IPS-18a (cell line): ENCODE results near the gene RNU7-1.

Source experiments
- H3K27ac ChIP-seq: one replicate; pipeline ENCODE4 v1.5.1; 2013; ENCODE audit warnings: low read length
- H3K27me3 ChIP-seq: one replicate; pipeline ENCODE4 v1.6.1; 2013; ENCODE audit warnings: mild to moderate bottlenecking, low read length; ENCODE audit not compliant: control insufficient read depth, insufficient read depth
- H3K36me3 ChIP-seq: one replicate; pipeline ENCODE4 v1.6.1; 2013; ENCODE audit warnings: low read depth, low read length; ENCODE audit not compliant: control insufficient read depth
- H3K4me1 ChIP-seq: one replicate; pipeline ENCODE4 v1.6.1; 2013; ENCODE audit warnings: low read depth, low read length; ENCODE audit not compliant: control insufficient read depth
- H3K4me3 ChIP-seq: one replicate; pipeline ENCODE4 v1.5.1; 2013; ENCODE audit warnings: low read length
- H3K9ac ChIP-seq: one replicate; pipeline ENCODE4 v1.6.1; 2013; ENCODE audit warnings: mild to moderate bottlenecking, low read length, moderate library complexity
- H3K9me3 ChIP-seq: one replicate; pipeline ENCODE4 v1.6.1; 2013; ENCODE audit warnings: low read depth, low read length; ENCODE audit not compliant: control insufficient read depth

The RNU7-1 gene

DNA sequence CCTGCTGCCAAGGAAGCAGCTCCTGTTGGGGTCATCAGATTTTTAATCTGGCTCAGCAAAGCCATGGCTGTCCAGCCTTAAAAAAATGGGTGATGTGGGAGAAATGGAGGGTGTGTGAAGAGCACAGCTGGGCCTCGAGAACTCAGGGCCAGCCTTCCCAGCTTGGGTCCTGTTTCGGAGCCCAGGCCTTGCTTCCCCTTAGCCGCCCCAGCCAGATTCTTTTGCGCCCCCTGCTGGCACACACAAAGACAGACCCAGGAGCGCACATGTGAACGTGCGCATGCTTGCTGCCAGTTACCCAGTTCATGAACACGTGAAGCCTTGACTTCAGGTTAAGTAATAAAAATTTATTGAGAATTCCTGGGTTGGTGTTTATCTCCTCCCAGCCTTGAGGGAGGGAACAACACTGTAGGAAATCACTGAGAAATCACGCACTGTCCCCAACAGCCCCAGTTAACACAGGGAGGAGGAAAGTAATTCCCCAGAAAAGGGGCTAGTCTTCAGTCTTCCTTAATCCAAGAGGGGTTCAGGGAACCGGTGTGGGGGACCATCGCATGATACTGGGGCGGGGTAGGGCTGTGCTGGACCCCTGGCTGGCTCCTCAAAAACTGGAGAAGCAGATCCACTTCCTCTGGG lies 21.5 kb downstream of the RNU7-1 start:
- peaks cover 49% of the 10 kb centered on the region for H3K36me3 ChIP-seq
- H3K4me1 ChIP-seq, result peaks cover 25% of the 10 kb centered on the region
- no peak overlapping the region for H3K4me3 ChIP-seq
- H3K9me3 ChIP-seq, result no peaks in the 10 kb centered on the region
- no peak overlapping the region for H3K27ac ChIP-seq
- H3K9ac ChIP-seq, result no peak overlapping the region
- no peaks in the 10 kb centered on the region for H3K27me3 ChIP-seq

DNA sequence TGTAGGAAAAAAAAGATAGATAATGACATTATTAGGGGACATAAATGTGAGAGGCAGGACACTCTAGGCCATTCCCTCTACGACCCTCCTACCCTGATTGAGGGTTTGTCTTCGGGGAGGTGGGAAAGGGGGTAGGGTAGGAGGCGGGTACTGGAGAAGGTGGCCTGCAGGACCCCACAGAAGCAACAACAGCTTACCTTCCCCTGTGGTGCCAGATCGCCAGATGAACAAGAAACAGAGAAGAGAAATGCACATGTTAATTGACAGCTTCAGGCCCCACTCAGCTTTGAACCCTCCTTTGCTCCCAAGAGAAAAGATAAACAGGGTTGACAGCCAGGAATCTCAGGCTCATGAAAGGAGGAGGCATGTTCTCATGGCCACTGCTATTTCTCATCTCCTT lies 22.1 kb downstream of the RNU7-1 start:
- Histone ChIP-seq H3K4me3 (no peak overlapping the region), H3K27ac (no peak overlapping the region), H3K36me3 (peaks cover 49% of the 10 kb centered on the region)

DNA sequence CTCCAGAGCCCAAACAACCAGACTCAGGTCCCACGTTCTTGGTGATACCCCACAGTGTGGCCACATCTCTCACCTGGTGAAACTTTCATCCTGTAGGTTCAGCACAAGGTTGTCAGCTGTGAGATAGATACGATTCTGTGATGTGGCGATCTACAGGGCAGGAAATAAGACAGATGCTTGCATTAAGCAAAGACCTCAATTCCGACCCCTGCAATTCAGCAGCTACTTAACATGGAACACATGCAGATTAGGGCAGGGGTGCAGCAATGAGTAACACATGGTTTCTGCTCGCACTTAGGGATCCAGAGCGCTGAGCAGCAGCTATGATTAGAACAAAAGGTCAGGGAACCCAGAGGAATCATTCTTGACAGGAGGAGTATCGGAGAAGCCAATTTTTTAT lies 22.7 kb downstream of the RNU7-1 start:
- H3K27ac ChIP-seq, result no peak overlapping the region
- peaks cover 49% of the 10 kb centered on the region for H3K36me3 ChIP-seq
- no peaks in the 10 kb centered on the region for H3K27me3 ChIP-seq
- peaks cover 19% of the 10 kb centered on the region for H3K4me1 ChIP-seq
- H3K4me3 ChIP-seq, result no peak overlapping the region
- no peak overlapping the region for H3K9ac ChIP-seq
- no peaks in the 10 kb centered on the region for H3K9me3 ChIP-seq

More for the DNA sequence above, 22.1 kb downstream of the RNU7-1 start:
- Histone ChIP-seq H3K9me3 (no peaks in the 10 kb centered on the region), H3K4me1 (peaks cover 25% of the 10 kb centered on the region), H3K9ac (no peak overlapping the region), H3K27me3 (no peaks in the 10 kb centered on the region)

DNA sequence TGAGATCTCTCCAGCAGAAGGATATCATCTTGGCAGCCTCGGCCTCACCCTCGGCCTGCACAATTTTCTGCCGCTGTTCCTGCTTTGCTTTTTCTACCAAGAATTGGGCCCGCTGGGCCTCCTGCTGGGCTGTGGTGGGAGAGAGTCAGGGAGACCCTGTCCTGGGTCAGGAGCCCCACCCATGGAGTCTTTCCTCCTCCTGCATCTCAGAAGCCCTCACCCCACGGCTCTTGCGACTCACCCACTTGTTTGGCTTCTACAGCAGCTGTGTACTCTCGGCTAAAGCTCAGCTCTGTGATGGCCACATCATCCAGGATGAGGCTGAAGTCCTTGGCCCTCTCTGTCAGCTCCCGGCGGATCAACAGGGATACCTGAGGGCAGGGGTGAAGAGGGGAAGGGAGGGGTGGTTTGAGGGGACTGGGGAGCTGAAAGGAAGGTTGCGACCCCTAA lies 24.1 kb downstream of the RNU7-1 start:
- Histone ChIP-seq H3K4me1 (peaks cover 11% of the 10 kb centered on the region), H3K27me3 (no peaks in the 10 kb centered on the region), H3K36me3 (peaks cover 49% of the 10 kb centered on the region), H3K27ac (no peak overlapping the region), H3K4me3 (no peak overlapping the region), H3K9ac (no peak overlapping the region), H3K9me3 (no peaks in the 10 kb centered on the region)

DNA sequence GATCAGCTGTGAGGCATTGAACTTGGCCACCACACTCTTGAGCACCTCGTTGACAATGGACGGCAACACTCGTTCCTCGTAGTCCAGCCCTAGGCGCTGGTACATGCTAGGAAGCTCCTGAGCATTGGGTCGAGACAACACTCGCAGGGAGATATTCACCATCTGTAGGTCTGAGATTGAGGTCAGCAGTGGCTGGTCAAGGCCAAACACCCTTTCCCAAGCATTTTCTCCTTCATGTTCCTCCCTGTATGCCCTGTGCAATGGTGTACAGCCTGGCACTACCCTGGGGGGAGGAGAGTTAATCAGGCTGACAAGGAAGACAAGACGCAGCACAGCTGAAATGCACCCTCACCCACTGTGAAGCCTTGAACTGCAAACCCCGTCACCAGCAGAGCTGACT lies 24.8 kb downstream of the RNU7-1 start:
- Histone ChIP-seq H3K27me3 (no peaks in the 10 kb centered on the region), H3K27ac (no peak overlapping the region), H3K4me1 (peaks cover 10% of the 10 kb centered on the region), H3K4me3 (no peak overlapping the region), H3K9ac (no peak overlapping the region), H3K9me3 (no peaks in the 10 kb centered on the region), H3K36me3 (peaks cover 49% of the 10 kb centered on the region)

DNA sequence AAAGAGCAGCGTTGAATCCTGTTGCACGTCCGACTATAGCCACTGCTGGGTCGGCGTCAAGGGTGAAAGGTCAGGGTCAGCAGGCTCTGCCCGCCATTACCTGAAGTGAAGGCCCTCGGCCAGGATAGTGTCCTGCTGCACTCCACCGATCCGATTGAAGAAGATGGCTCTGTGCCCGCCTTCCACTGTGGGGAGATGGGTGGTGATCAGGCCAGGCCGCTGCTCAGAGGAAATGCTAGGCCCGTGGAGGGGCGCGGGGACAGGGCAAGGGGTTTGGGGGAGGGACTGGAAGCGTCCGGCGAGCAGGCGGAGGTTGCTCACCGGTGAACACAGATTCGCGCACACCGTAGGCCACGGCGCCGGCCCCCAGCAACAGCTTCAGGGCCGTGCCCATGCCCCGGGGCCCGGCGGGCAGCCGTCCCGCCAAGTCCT lies 26.5 kb downstream of the RNU7-1 start:
- no peaks in the 10 kb centered on the region for H3K9me3 ChIP-seq
- peaks cover 8% of the 10 kb centered on the region for H3K4me1 ChIP-seq
- peaks cover 54% of the 10 kb centered on the region for H3K36me3 ChIP-seq
- H3K27ac ChIP-seq, result peak overlapping the region; percentile 86
- no peaks in the 10 kb centered on the region for H3K27me3 ChIP-seq
- H3K9ac ChIP-seq, result peak overlapping the region; percentile 99
- peak overlapping the region; percentile 99 for H3K4me3 ChIP-seq

DNA sequence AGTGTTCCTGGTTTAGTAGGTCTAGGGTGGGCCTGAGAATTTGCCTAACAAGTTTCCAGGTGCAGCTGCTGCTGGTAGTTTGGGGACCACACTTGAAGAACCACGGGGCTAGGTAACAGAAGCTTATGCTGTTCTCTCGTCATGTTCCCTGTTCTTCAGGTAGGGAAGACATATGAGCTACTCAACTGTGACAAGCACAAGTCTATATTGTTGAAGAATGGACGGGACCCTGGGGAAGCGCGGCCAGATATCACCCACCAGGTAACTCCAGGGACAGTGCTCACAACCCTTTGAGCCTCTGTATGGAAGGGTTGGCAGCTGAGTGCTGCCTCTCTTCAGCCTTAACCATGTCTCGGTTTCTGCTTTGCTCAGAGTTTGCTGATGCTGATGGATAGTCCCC lies 30.6 kb downstream of the RNU7-1 start:
- Histone ChIP-seq H3K27me3 (no peaks in the 10 kb centered on the region), H3K9ac (no peak overlapping the region), H3K4me1 (peaks cover 6% of the 10 kb centered on the region), H3K27ac (no peak overlapping the region), H3K9me3 (no peaks in the 10 kb centered on the region), H3K4me3 (no peak overlapping the region), H3K36me3 (peaks cover 52% of the 10 kb centered on the region)

DNA sequence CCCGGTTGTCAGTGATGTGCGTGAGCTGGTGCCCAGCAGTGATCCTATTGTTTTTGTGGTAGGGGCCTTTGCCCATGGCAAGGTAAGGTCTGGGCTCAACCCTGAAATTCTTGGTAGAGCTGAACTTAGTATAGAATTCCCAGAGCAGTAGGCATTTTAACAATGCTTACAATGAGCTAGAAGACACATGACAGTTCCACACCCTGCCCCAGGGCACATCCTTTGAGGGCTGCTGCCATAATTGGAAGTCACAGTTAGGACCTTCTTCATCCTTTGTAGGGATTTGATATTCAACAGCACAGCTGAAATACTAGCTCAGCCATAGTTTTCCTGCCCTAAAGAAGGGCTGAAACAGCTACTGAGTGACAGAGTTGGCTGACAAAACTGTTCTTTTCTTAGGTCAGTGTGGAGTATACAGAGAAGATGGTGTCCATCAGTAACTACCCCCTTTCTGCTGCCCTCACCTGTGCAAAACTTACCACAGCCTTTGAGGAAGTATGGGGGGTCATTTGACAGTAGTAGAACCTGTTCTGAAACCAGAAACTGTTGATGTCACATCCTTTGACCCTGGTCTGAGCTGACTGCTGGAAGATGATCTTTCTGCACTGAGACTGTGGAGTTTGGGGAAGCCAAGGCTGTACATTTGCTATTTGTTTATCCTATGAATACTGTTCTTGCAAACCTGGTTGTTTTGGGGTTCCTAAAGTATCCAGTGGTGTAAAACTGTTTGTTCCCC lies 31.8 kb downstream of the RNU7-1 start:
- H3K36me3 ChIP-seq, result peaks cover 59% of the 10 kb centered on the region
- no peak overlapping the region for H3K27ac ChIP-seq
- no peak overlapping the region for H3K4me3 ChIP-seq
- no peaks in the 10 kb centered on the region for H3K27me3 ChIP-seq
- H3K4me1 ChIP-seq, result peaks cover 4% of the 10 kb centered on the region
- no peak overlapping the region for H3K9ac ChIP-seq
- H3K9me3 ChIP-seq, result no peaks in the 10 kb centered on the region

DNA sequence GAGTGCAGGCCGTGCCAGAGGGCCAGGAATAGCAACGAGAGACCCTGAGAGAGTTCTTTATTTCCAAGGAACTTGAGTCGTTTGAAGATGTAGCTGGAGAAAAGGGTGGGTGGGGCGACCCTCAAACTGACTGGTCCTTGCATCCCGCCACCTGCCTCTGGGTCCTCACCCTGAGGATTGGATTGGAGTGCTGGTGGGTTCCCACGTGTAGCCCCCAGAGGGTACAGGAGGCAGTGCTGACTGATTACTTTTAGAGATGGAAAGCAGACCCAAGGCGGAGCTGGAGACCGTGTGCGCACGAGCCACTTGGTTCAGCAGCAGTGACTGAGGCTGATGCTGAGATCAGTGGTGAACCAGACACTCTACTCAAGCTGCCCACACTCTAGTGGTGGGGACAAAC lies 34.0 kb downstream of the RNU7-1 start:
- no peaks in the 10 kb centered on the region for H3K4me1 ChIP-seq
- H3K9me3 ChIP-seq, result no peaks in the 10 kb centered on the region
- H3K4me3 ChIP-seq, result no peak overlapping the region
- no peak overlapping the region for H3K9ac ChIP-seq
- H3K36me3 ChIP-seq, result peaks cover 77% of the 10 kb centered on the region
- H3K27ac ChIP-seq, result no peak overlapping the region
- no peaks in the 10 kb centered on the region for H3K27me3 ChIP-seq

DNA sequence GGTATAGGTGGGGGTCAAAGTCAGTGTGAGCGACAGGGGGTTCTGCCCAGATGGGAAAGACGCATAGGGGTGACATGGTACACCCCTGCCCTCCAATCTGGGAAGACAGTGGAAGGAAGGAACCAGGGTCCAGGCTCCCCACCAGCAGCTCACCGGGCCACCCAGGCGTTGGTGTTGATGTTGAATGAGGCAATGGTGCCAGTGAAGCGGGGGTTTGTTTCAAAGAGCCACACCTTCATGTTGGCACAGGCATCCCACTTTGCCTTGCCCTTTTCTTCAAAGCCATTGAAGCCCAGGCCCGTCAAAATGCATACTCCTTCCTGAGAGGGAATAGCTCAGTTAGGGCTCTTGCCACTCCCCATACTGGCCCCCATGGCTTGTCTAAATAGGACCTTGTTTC lies 34.6 kb downstream of the RNU7-1 start:
- H3K4me1 ChIP-seq, result no peaks in the 10 kb centered on the region
- H3K9ac ChIP-seq, result no peak overlapping the region
- no peak overlapping the region for H3K4me3 ChIP-seq
- no peaks in the 10 kb centered on the region for H3K9me3 ChIP-seq
- peaks cover 77% of the 10 kb centered on the region for H3K36me3 ChIP-seq
- H3K27me3 ChIP-seq, result no peaks in the 10 kb centered on the region
- H3K27ac ChIP-seq, result no peak overlapping the region

DNA sequence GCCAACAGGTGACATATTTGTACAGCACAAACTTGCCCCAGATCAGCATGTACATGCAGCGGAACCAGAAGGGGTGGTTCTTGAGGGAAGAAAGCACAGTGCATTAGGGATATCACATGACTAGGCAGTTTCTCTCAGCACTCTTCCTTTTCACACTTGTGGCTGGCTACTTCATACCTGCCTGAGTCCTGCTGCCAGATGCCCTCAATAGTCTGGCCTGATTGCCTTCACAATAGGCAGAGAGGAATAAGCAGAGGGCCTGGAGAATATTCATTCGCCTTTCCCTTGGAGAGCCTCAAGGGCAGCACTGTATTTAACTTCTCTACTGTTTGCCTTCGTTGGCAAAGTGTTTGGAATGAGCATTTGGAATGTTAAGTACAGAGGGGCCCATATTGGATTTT lies 35.0 kb downstream of the RNU7-1 start:
- no peak overlapping the region for H3K4me3 ChIP-seq
- H3K9ac ChIP-seq, result no peak overlapping the region
- H3K9me3 ChIP-seq, result no peaks in the 10 kb centered on the region
- H3K36me3 ChIP-seq, result peaks cover 77% of the 10 kb centered on the region
- no peaks in the 10 kb centered on the region for H3K27me3 ChIP-seq
- no peak overlapping the region for H3K27ac ChIP-seq
- no peaks in the 10 kb centered on the region for H3K4me1 ChIP-seq

DNA sequence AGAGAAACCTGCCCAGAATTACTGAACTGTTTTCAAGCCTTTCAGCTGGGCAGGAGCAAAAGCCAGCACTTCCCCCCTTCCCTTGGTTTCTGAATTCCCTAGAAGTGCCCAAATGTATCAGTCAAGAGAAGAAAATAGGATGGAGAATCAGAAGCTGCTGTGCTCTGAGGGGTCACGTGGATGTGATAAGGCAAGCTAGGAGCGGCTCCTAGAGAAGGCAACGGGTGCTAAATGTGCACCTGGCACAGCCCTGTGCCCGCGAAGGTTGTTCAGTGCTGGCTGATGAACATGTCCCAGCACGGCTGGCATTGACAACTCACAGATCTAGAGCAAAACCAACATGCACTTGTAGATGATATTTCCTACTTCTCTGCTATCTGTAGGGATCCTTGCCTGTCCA lies 35.4 kb downstream of the RNU7-1 start:
- peaks cover 74% of the 10 kb centered on the region for H3K36me3 ChIP-seq
- no peaks in the 10 kb centered on the region for H3K9me3 ChIP-seq
- no peaks in the 10 kb centered on the region for H3K27me3 ChIP-seq
- H3K27ac ChIP-seq, result no peak overlapping the region
- H3K9ac ChIP-seq, result no peak overlapping the region
- no peak overlapping the region for H3K4me3 ChIP-seq
- no peaks in the 10 kb centered on the region for H3K4me1 ChIP-seq
